ENCODE measurements around the gene PRKX.
"Not testable (repeated sequence)": the region's sequence is repeated elsewhere in the genome, so short reads cannot be mapped to it uniquely, and the experiment has no call there.

Gene PRKX

DNA sequence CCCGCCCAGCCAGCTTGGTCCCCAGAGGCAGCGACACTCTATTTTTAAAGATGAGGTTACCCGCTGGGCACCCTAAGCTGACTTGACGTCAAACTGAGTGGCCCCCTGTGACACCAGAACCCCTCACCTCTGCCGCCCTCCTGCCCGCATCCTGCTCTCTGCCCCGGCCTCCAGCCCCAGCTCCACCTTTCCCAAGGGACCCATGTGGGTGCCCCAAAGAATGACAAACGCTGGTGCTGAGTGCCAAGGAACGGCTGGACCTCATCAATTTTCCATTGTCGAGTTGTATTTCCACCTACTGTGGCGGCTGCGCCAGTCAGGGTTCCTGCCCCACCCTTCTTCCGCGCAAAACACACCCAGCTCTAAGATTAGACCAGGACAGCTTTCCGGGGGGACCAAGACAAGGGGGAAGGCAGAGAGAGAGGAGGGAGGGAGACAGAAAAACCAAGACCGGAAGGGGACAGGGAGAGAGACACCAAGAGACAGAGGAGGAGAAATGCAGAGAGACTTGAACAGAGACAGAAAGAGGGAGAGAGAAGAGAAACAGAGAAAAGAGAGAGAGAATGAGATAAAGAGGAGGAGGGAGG is 2.0 kb downstream of the PRKX start:
- DNase-seq (ENCODE audit: low read depth in 2 of 3, low spot score in 1 of 3) = no peak

DNA sequence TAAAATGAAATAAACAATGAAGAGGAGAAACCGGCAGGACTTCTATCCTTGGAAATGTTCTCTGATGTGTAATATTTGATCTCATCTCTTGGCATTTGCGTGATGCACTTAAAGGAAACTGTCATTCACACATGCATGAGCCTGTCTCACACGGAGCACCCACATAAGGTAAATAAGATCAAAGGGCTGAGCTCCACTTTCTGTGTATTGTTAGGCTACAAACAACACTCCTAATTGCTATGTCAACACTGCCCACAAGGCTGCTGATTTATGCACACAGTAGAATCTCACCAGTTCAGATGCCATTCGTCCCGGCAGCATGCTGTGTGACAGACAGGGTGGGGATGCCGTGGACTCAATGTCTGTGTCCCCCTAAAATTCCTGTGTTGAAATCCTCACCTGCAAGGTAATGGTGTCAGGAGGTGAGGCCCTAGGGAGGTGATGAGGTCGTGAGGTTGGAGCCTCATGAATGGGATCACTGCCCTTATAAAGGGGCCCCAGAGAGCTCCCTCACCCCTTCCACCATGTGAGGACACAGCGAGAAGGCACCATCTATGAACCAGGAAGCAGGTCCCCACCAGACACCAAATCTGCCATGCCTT is 5.7 kb downstream of the PRKX start:
- not testable (repeated sequence) for DNase-seq (ENCODE audit: low read depth in 2 of 3, low spot score in 1 of 3)

DNA sequence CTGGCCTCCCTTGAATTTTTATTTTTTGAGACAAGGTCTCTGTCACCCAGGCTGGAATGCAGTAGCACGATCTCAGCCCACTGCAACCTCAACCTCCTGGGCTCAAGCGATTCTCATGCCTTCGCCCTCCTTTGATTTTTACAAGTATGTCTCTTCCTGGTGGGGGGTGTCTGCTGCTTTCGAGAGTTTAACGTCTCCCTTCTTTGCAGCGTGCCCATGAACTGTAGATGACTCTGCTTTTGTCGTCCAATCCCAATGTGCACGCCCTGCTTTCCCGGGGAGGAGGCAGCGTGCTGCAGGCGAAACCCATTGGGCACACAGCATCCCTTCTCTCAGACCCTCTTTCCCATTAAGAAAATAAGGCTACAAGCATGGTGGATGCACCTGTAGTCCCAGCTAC is 7.0 kb downstream of the PRKX start:
- DNase-seq (ENCODE audit: low read depth in 2 of 3, low spot score in 1 of 3) = no peak

DNA sequence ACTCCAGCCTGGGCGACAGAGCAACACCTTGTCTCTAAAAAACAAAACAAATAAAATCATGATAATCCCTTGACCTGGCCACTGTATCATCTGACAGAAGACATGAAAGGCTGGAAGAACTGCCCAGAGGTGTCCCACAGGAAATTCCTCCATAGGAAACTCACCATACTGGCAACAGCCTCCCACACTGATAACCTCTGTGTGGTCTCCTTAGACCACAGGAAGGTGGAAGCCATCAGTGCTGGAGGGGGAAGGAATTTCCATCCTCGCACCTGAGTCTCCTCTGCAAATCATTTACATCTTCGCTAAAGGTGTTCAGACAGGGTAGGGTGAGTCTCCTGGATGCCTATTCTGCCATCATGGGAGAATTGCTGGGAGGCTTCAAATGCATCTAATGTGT is 10.2 kb downstream of the PRKX start:
- DNase-seq (ENCODE audit: low read depth in 2 of 3, low spot score in 1 of 3) = not testable (repeated sequence)

DNA sequence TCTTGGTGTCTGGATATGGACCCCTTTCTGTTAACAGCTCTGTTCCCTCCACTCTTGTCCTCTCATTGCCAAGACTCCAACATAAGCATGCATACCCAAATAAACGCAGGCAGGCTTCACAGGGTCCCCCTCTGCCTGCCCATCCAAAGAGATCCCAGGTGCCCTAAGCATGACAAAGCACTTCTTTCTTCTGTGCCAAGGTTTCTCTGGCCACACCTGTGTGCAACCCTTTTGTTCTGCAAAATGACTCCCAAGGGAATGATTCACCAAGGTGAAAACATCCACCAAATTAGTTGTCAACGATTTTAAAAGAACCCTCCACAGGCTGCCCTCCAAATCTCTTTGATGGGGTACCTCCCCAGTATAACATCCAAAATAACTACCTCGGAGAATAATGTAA is 11.4 kb downstream of the PRKX start:
- DNase-seq (ENCODE audit: low read depth in 2 of 3, low spot score in 1 of 3) = not testable (repeated sequence)

DNA sequence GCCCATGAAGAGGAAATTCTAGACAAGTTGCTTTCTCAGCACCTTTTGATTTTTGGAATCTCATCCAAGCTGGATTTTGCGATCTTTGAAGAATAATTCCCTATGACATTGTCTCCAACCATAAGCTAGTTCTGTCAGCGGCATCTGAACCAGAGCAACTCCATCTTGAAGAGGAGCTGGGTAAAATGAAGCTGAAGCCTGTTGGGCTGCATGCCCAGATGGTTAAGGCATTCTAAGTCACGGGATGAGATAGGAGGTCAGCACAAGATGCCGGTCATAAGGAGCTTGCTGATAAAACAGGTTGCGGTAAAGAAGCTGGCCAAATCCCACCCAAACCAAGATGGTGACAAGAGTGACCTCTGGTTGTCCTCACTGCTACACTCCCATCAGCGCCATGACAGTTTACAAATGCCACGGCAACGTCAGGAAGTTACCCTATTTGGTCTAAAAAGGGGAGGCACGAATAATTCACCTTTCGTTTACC is 12.0 kb downstream of the PRKX start:
- DNase-seq (ENCODE audit: low read depth in 2 of 3, low spot score in 1 of 3) = not testable (repeated sequence)

DNA sequence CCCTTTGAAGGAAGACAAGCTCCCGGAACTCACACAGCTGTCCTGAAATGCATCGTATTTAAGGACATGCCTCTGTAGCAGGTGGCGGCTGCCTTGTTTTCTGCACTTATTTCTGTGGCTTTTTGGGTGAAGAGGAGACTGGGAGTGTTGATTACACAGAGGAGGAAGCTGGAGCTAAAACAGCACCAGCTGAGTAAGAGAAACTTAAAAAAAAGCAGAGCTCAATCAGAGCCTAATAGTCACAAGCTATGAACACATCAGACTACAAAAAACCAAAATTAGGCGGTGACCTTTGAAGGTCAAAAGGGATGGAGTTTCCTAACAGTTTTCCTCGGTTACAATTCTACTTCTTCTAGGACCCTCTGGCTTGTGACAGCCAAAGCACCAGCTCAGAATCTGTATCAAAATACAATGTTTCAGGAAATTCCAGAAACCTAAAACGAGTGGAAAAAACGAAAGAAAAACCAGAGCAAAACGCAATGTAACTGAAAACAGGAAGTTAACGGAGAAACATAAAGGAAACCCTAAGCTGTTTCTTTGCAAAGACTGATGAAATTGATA is 13.5 kb downstream of the PRKX start:
- DNase-seq (ENCODE audit: low read depth in 2 of 3, low spot score in 1 of 3) = no peak

DNA sequence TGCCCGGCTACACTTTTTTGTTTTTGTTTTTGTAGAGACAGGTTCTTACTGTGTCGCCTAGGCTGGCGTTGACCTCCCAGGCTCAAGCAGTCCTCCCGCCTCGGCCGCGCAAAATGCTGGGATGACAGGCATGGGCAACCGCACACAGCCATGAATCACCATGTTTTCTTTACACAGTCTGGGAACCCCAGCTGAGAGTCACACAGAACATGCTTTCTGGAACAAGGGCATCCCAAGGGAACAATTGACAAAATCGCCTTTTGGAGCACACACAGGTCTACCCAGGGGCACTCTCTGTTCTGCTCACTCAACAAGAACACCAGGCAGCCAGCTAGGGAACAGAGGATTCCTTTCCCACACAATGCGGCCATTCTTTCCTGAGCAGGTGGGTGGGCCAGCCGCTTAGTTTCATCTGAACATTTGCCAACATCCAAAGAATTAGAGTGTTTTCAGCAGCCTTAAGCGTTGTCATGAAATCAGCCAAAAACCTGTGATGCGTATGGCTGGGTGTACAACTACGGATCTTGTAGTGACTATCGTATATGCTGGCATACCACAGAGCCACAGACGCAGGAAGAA is 15.7 kb downstream of the PRKX start:
- DNase-seq (ENCODE audit: low read depth in 2 of 3, low spot score in 1 of 3) = no peak

DNA sequence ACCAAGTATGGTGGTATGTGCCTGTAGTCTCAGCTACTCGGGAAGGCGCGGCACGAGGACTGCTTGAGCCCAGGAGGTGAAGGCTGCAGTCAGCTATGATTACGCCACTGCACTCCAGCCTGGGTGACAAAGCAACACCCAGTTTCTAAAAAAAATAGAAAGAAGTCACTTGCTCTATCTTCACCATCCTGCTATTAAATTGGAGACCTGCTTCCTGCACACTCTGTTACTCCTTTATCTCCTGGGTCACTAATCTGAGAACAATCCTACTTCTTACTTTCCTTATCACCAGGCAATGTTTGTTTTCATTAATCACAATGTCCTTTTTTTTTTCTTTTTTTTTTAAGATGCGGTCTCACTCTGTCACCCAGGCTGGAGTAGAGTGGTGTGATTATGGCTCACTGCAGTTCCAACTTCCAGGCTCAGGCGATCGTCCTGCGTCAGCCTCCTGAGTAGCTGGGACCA is 16.2 kb downstream of the PRKX start:
- no peak for DNase-seq (ENCODE audit: low read depth in 2 of 3, low spot score in 1 of 3)

DNA sequence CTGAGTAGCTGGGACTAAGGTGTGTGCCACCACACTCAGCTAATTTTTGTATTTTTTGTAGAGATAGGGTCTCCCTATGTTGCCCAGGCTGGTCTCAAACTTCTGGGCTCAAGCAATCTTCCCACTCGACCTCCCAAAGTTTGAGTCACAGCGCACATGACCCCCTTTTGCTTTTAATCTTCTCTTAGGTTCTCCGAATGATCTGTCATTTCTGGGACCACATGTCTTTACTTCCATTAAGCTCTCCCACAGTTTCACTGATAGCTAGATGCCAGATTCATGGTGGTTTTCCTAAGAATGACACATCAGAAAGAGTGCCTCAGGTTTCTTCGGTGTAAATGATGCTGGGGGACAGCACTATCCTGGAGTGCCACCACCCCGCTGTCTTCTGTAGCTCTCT is 17.9 kb downstream of the PRKX start:
- no peak for DNase-seq (ENCODE audit: low read depth in 2 of 3, low spot score in 1 of 3)

DNA sequence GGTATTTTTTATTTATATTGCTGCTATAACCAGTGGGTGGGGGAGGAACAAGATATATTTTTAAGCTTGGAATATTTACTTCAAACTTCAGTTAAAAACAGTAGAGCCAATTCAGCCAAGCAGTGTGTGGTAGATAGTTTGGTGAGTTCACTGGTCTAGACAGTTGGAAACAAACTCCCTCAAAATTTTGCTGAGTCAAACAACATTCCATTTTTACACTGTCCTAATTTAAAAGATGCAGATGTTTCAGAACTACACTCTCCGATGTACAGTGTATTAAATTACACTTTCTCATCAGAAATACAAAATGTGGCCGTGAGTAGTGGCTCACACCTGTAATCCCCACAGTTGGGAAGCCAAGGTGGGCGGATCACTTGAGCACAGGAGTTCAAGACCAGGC is 23.3 kb downstream of the PRKX start:
- DNase-seq (ENCODE audit: low read depth in 2 of 3, low spot score in 1 of 3) = no peak

DNA sequence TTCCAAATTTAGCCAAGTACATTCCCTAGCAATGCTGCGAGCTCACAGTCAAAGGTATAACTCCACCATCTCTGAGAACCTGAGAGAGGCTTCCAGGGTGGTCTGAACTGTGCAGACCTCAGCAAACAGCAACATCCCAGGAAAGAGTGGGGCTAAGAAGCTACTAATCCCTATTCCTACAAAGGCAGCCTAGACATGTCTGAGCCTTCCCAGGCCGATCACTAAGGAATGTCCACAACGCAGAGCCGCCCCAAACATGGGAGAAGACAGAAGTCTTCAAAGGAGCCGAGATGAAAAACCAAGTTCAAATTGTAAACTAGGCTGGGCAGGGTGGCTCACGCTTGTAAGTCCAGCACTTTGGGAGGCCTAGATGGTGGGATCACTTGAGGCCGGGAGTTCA is 30.2 kb downstream of the PRKX start:
- DNase-seq (ENCODE audit: low read depth in 2 of 3, low spot score in 1 of 3) = not testable (repeated sequence)

DNA sequence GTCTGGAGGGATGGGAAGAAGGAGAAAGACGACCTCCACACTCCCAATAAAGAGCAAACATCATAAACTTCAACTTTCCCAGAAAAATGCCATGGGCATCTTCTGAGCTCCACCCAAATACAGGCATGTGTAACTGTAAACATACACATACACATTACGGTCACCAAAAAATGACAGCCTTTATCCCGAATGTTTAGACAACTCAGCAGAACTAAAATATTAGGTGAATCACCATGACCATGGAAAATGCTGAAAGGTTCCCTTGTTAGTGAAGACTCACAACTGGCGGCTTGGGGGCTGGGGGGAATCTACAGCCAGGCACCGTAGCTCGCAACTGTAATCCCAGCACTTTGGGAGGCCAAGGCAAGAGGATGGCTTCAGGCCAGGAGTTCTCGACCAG is 33.0 kb downstream of the PRKX start:
- no peak for DNase-seq (ENCODE audit: low read depth in 2 of 3, low spot score in 1 of 3)

DNA sequence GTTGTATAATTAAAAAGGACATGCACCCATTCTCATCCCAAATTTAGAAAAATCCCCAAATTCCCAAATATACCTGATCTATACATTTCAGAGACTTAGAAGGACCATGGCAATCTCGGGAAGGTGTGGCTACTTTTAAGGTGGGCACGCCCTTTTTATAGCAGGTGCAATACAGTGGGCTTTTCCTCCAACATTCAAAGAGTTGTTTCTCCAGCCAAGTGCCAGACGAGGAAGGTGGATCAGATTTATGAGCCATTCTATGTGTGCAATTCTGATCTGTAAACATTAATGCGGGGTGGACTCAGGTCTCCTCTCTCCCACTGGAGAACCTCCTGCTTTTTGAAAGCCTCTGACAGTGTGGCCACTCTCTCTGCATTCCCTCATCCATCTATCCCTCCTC is 33.8 kb downstream of the PRKX start:
- DNase-seq (ENCODE audit: low read depth in 2 of 3, low spot score in 1 of 3) = no peak

DNA sequence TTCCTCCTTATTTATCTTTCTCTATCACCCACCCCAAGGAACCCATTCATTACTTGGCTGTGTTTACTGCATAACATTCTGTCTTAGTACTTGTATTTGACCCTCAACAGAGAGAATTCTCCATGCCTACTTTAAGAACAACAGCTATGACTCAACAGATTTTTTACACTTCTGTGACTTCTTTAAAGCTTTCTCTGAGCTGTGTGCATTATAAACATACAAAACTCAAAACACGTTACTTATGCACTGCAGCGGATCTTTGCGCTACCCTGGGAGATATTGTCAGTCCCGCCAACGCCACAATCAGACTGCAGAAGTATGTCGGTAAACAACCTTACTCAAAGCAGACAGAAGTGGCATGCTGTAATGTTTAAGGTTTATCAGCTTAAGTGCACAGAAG is 35.1 kb downstream of the PRKX start:
- no peak for DNase-seq (ENCODE audit: low read depth in 2 of 3, low spot score in 1 of 3)

DNA sequence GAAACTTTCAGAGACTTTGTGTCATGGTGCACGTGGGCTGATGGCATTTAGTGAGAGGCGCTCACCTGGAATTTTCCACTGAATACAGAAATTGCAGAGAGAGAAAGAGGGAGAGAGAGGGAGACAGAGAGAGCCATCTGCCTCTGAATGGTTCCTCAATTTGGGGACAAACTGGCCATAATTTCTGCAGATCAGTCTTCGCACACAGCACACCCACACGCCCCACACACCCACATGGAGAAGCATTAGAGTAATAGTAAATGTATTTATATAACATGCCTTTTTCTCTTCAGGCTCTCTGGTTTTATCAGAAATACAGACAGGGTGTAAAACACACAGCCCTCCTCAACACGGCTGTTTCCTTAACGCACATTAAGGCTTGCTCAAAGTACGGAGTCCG is 38.6 kb downstream of the PRKX start:
- no peak for DNase-seq (ENCODE audit: low read depth in 2 of 3, low spot score in 1 of 3)

DNA sequence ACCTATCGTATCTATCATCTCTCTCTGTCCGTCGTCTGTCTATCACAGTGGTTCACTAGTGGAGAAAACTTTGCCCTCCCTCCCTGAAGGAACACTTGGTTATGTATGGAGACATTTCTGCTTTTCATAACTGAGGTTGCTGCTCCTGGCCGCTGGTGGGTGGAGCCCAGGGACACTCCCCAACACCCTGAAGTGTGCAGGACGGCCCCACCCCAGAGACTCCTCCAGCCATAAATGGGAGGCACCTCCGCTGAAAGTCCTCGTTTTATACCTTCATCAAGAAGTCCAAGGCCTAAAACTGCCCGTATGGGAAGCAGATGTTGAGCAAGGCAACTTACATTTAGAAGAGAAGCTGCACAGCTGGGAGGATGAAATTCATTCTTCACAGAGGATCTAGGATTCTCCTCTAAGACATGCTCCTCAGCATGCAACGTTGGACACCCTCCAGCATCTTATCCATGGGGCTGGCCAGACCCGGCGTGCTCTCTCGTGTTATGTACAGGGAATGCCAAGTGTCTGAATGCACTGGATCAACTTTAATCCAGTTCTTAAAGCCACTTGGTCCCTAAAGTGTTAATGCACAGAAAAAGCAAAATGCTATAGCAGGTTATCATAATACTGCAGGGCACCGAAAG is 43.5 kb downstream of the PRKX start:
- DNase-seq (ENCODE audit: low read depth in 2 of 3, low spot score in 1 of 3) = no peak

DNA sequence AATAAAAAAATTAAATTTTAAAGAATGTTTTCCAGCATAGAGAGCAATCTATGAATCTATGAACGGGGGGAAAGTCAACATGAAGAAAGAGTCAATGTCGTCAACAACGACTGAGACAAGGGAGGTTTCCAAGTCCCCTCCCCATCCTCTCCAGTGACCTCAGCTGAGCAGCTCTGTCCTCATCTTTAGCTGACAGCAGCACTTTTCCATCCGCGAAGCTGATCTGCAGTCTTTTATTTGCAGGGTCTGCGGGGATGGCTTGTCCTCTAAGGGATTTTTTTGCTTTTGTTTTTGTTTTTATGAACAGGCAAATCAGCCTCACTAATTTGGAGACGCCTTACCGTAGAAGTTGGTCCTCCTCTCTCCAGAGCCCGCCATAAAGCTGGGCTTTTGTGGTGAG is 46.5 kb downstream of the PRKX start:
- DNase-seq (ENCODE audit: low read depth in 2 of 3, low spot score in 1 of 3) = no peak

DNA sequence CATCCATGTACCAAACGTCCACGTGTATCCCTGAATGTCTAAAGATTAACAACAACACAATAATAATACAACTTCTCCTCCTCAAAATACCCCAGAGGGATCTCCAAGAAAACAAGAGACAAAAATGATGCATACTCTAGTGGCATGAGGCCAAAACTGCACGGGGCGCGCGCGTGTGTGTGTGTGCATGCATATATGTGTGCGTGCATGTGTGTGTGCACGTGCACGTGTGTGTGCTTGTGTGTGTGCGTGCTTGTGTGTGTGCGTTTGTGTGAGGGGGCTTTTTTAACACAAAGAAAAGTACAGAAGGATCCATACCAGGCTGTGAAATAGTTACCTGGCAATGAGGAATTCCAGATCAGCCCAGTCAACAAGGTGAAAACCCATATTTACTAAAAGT is 48.5 kb downstream of the PRKX start:
- no peak for DNase-seq (ENCODE audit: low read depth in 2 of 3, low spot score in 1 of 3)

DNA sequence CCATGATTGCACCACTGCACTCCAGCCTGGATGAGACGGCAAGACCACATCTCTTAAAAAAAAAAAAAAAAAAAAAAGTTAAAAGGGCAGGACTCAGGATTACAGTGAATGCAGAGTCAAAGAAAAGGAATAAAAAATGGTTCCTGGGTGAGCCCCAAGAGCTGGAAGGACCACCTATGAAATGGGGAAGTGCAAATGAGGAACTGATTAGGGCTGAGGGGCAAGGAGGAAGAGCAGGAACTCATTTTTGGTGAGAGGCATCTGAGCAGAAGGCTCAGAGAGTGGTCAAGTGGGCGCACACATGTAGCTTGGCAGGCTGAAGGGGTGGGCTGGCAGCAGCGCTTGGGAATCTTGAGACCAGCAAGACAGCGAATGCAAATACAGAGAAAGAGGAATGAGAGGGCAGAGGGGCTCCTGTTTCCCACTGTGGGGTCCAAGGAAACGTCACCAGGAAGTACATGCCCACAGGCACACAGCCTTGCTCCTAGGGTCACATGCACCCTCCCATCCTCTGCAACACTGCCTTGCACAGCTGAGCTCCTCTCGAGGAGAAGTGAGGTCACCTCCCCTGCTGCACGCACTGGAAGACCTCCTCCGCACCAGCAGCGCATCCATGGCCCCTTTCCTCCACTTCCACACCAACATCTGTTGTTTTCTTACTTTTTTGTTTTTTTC is 49.7 kb downstream of the PRKX start:
- not testable (repeated sequence) for DNase-seq (ENCODE audit: low read depth in 2 of 3, low spot score in 1 of 3)

DNA sequence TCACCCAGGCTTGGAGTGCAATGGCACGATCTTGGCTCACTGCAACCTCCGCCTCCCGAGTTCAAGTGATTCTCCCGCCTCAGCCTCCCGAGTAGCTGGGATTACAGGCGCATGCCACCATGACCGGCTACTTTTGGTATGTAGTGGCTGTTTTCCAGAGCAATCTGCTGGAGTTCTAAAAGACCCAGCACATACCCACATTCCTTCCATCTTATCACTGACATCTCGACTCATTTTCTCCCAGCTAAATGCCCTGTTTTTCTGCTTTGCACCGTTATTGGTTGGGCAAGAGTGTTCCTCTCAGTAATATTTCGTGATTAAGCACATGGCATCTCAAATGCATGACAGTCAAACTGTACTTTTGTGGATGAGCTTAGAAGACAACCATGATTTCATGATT is 53.7 kb downstream of the PRKX start:
- no peak for DNase-seq (ENCODE audit: low read depth in 2 of 3, low spot score in 1 of 3)

All from stimulated activated CD4-positive, alpha-beta T cell treated with anti-CD3 and anti-CD28 coated beads, Interleukin-12 subunit alpha, Interleukin-12 subunit beta, amount 100 ng/mL, for 48 hours (primary cell).